Testis (tissue), 3 donors: Measurements from ENCODE around the gene NFE2L3. TPM values are rescaled to one million over a fixed set of nuclear protein-coding genes. Genes with fewer than 3 reads are reported as not detected.

Experiments used
- DNase-seq: peaks from one replicate; pipeline ENCODE4 v3.0.0-alpha.2; 2019
- H3K27ac ChIP-seq, 2 donors: fragments of 200-600 bp; sonication (generic); one replicate each; pipeline ENCODE4 v1.5.1; 2019
- H3K27me3 ChIP-seq: fragments of 200-600 bp; sonication (generic); one replicate; pipeline ENCODE4 v1.5.1; 2019
- H3K36me3 ChIP-seq: fragments of 200-600 bp; sonication (generic); one replicate; pipeline ENCODE4 v1.5.1; 2017; ENCODE audit warnings: low read depth; ENCODE audit errors: missing control alignments
- H3K4me1 ChIP-seq: fragments of 200-600 bp; sonication (generic); one replicate; pipeline ENCODE4 v1.5.1; 2019
- H3K4me3 ChIP-seq, 2 donors: fragments of 200-600 bp; sonication (generic); one replicate each; pipeline ENCODE4 v1.5.1; 2017 to 2019
- H3K9me3 ChIP-seq: fragments of 200-600 bp; sonication (generic); one replicate; pipeline ENCODE4 v1.5.1; 2017
- POLR2A ChIP-seq: fragments of 450-650 bp; IDR thresholded peaks from one replicate; pipeline ENCODE4 v1.6.1; 2017; ENCODE audit warnings: antibody characterized with exemption, mild to moderate bottlenecking, moderate library complexity
- WGBS, 2 donors: methylation state at CpG; one replicate each; pipeline ENCODE4 v1.1.5; 2018; 5-methylcytosine and 5-hydroxymethylcytosine counted together
- intact Hi-C: fragments of 100-400 bp; cut with DNase I; formaldehyde crosslinking; loops from one replicate; pipeline ENCODE4 v1.15.1; 2023; ENCODE audit warnings: low total_unique reads
- polyA plus RNA-seq: library from polyadenylated mRNA; stranded (reverse); fragments of 350-450 nt; fragmentation: Illumina TruSeq; extraction: RNeasy Lipid Tissue Mini Kit (QIAGEN cat#74804); gene quantifications from one replicate; pipeline ENCODE4 v1.2.3, GENCODE V29; 2014; ENCODE audit warnings: low read depth, low replicate concordance; ENCODE audit not compliant: insufficient read depth
- total RNA-seq, 2 donors: library from RNA; depleted of rRNA; stranded (reverse); fragments of >200 nt; gene quantifications; one replicate each; pipeline ENCODE4 v1.2.3, GENCODE V29; 2016
- TF ChIP-seq, protein P1 (sequence below), 3 experiments: fragments of 450-650 bp in 2 of 3; fragments of 200-600 bp in 1 of 3; sonication (generic) in 1 of 3; IDR thresholded peaks; one replicate each; pipeline ENCODE4 v1.5.1; 2016 to 2019; ENCODE audit warnings: antibody characterized with exemption in 3 of 3, mild to moderate bottlenecking in 2 of 3, moderate library complexity in 1 of 3

NFE2L3 gene
- total and polyA plus RNA-seq, 3 donors from 2014 or later, result 3.3 to 4.2 (median 4.2) TPM

DNA sequence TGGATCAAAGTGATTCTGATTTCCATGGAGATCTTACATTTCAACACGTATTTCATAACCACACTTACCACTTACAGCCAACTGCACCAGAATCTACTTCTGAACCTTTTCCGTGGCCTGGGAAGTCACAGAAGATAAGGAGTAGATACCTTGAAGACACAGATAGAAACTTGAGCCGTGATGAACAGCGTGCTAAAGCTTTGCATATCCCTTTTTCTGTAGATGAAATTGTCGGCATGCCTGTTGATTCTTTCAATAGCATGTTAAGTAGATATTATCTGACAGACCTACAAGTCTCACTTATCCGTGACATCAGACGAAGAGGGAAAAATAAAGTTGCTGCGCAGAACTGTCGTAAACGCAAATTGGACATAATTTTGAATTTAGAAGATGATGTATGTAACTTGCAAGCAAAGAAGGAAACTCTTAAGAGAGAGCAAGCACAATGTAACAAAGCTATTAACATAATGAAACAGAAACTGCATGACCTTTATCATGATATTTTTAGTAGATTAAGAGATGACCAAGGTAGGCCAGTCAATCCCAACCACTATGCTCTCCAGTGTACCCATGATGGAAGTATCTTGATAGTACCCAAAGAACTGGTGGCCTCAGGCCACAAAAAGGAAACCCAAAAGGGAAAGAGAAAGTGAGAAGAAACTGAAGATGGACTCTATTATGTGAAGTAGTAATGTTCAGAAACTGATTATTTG, 33.3 kb downstream of the NFE2L3 start:
- WGBS, 2 donors, result 80 to 89% methylated on average over 10 of the region's 10 CpGs
- no peaks in the 10 kb centered on the region for H3K9me3 ChIP-seq
- no peak overlapping the region for H3K27ac ChIP-seq
- no peaks in the 10 kb centered on the region for H3K27me3 ChIP-seq
- DNase-seq, result no peak
- intact Hi-C loops, result no loop called here
- H3K4me1 ChIP-seq, result peaks cover 9% of the 10 kb centered on the region
- no peak overlapping the region for H3K4me3 ChIP-seq
- TF ChIP-seq, protein P1, sequence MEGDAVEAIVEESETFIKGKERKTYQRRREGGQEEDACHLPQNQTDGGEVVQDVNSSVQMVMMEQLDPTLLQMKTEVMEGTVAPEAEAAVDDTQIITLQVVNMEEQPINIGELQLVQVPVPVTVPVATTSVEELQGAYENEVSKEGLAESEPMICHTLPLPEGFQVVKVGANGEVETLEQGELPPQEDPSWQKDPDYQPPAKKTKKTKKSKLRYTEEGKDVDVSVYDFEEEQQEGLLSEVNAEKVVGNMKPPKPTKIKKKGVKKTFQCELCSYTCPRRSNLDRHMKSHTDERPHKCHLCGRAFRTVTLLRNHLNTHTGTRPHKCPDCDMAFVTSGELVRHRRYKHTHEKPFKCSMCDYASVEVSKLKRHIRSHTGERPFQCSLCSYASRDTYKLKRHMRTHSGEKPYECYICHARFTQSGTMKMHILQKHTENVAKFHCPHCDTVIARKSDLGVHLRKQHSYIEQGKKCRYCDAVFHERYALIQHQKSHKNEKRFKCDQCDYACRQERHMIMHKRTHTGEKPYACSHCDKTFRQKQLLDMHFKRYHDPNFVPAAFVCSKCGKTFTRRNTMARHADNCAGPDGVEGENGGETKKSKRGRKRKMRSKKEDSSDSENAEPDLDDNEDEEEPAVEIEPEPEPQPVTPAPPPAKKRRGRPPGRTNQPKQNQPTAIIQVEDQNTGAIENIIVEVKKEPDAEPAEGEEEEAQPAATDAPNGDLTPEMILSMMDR (IDR thresholded peaks at IDR 0.05), result no peak
- TF ChIP-seq POLR2A, result no peak
- no peaks in the 10 kb centered on the region for H3K36me3 ChIP-seq

GRCh38 chr7:26185844-26186180, 33.8 kb downstream of the NFE2L3 start:
- Histone ChIP-seq H3K9me3 (no peaks in the 10 kb centered on the region), H3K4me3 (no peak overlapping the region), H3K27me3 (no peaks in the 10 kb centered on the region), H3K27ac (no peak overlapping the region), H3K4me1 (peaks cover 9% of the 10 kb centered on the region), H3K36me3 (no peaks in the 10 kb centered on the region)
- intact Hi-C loops, result no loop called here
- TF ChIP-seq, protein P1 (IDR thresholded peaks at IDR 0.05), result no peak
- no peak for TF ChIP-seq POLR2A
- 80 to 91% methylated on average over 1 of the region's 1 CpG for WGBS, 2 donors
- no peak for DNase-seq

- H3K27me3 ChIP-seq, result no peaks in the 10 kb centered on the region
- no peak overlapping the region for H3K4me3 ChIP-seq
- no peak overlapping the region for H3K27ac ChIP-seq
- 72 to 76% methylated on average over 5 of the region's 5 CpGs for WGBS, 2 donors
- DNase-seq, result no peak
- peaks cover 9% of the 10 kb centered on the region for H3K4me1 ChIP-seq
- TF ChIP-seq POLR2A, result no peak
- TF ChIP-seq, protein P1 (IDR thresholded peaks at IDR 0.05), result no peak
- intact Hi-C loops, result no loop called here
- H3K36me3 ChIP-seq, result no peaks in the 10 kb centered on the region
- H3K9me3 ChIP-seq, result no peaks in the 10 kb centered on the region
Observed at GRCh38 chr7:26186364-26187311, 34.6 kb downstream of the NFE2L3 start.

DNA sequence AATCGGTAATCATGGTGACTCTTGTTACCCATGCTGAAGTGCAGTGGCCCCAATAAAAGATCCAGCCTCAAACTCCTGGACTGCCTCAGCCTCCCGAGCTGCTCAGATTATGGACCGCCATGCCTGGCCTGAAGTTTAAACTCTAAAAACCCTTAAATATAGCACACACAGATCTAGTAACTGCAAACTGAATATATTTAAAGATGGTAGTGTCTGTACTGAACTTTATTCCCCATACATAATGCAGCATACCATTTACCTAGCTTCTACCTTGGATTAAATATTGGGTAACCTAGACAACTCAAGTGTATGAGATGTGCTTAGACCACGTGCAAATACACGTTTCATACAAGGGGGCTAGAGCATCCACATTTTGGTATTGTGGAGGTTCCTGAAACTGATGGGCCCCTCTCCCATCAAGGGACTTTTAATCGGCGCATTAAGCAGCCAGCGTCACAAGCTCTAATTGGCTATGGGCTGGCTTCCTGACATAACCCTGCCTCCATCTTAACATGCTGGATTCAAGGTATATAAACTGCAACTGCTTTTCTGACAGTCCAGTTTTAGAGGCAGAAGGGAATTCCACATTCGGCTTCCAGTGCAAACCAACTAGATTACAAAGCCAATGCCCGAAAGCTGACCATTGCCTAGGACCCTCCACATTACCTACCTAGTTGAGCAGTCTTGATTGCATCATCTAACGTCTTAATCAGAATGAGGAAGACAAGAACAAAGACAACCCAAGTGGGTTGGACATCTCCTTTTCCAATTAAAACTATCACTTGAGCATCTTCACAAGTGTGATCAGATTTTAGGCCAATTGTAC, 35.6 kb downstream of the NFE2L3 start:
- Histone ChIP-seq H3K27me3 (no peaks in the 10 kb centered on the region), H3K4me3 (no peak overlapping the region), H3K9me3 (no peaks in the 10 kb centered on the region), H3K4me1 (peaks cover 8% of the 10 kb centered on the region), H3K27ac (no peak overlapping the region), H3K36me3 (no peaks in the 10 kb centered on the region)
- DNase-seq, result no peak
- intact Hi-C loops, result no loop called here
- TF ChIP-seq, protein P1 (IDR thresholded peaks at IDR 0.05), result no peak
- 71 to 73% methylated on average over 11 of the region's 11 CpGs for WGBS, 2 donors
